Ectodermal cell (in vitro differentiated cells): ENCODE results near the gene KCNJ4.

Source experiments
- H3K27ac ChIP-seq: 2 replicates; pipeline ENCODE4 v1.7.0; 2013; ENCODE audit warnings: mild to moderate bottlenecking, low read depth, low read length; ENCODE audit not compliant: insufficient read depth, poor library complexity, severe bottlenecking
- H3K27me3 ChIP-seq: 2 replicates; pipeline ENCODE4 v1.7.0; 2013; ENCODE audit warnings: mild to moderate bottlenecking, low read length; ENCODE audit not compliant: insufficient read depth, control insufficient read depth, poor library complexity, severe bottlenecking
- H3K36me3 ChIP-seq: one replicate; pipeline ENCODE4 v1.7.0; 2013; ENCODE audit warnings: low read length; ENCODE audit not compliant: control insufficient read depth, insufficient read depth
- H3K4me1 ChIP-seq: one replicate; pipeline ENCODE4 v1.7.0; 2013; ENCODE audit warnings: low read length; ENCODE audit not compliant: control insufficient read depth, insufficient read depth
- H3K4me3 ChIP-seq: 2 replicates; pipeline ENCODE4 v1.7.0; 2013; ENCODE audit warnings: low read depth, low read length, control low read depth; ENCODE audit not compliant: insufficient read depth
- H3K9me3 ChIP-seq: 2 replicates; pipeline ENCODE4 v1.7.0; 2013; ENCODE audit warnings: mild to moderate bottlenecking, low read length, moderate library complexity; ENCODE audit not compliant: control insufficient read depth
- WGBS, 2 experiments: methylation state at CpG; one replicate each; pipeline ENCODE4 v1.1.7; 2013; ENCODE audit warnings: missing lambda C conversion rate in 2 of 2; 5-methylcytosine and 5-hydroxymethylcytosine counted together

Gene KCNJ4

DNA sequence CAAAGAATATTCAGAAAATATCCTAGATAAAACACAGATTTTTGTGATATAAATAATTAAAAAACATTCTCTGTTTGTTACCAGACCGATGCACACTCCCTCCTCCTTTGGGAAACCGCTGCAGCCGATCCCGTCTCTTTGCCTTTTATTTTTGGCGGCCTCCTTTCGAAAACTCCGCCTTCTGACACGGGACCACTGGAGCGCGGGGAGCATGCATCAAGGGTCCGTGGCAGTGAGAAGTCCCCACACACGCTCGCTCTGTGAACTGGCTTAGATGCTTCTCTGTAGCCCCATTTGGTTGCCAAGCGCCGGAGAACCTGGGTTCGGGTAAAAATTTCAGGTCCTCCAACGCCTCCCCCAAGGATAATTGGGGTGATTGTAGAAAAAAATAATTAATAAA, 34.1 kb upstream of the KCNJ4 start:
- no peaks in the 10 kb centered on the region for H3K27me3 ChIP-seq
- peaks cover 74% of the 10 kb centered on the region for H3K36me3 ChIP-seq
- WGBS, 2 experiments = 95% methylated on average over 16 to 17 of the region's 17 CpGs
- no peak overlapping the region for H3K4me3 ChIP-seq
- H3K4me1 ChIP-seq = no peaks in the 10 kb centered on the region
- no peaks in the 10 kb centered on the region for H3K9me3 ChIP-seq
- no peak overlapping the region for H3K27ac ChIP-seq

DNA sequence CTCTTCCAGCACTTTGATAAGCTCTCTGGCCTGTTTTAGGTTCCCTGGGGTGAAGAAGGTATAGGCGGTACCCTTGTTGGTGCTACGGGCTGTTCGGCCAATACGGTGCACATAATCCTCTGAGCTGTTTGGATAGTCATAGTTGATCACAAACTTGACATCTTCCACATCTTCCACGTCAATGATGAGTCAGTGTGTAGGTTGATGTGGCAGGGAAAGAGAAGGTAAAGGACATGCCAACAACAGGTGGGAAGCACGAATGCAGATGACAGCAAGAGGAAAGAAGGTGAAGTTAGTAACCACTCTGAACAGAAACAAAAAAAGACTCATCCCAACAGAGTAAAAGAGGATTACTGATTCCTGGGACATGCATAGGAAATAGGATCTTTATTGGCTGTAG, 32.9 kb upstream of the KCNJ4 start:
- Histone ChIP-seq H3K4me3 (no peak overlapping the region), H3K36me3 (peaks cover 76% of the 10 kb centered on the region), H3K27me3 (no peaks in the 10 kb centered on the region), H3K9me3 (no peaks in the 10 kb centered on the region), H3K27ac (no peak overlapping the region), H3K4me1 (no peaks in the 10 kb centered on the region)
- WGBS, 2 experiments = 96 to 97% methylated on average over 6 of the region's 6 CpGs

DNA sequence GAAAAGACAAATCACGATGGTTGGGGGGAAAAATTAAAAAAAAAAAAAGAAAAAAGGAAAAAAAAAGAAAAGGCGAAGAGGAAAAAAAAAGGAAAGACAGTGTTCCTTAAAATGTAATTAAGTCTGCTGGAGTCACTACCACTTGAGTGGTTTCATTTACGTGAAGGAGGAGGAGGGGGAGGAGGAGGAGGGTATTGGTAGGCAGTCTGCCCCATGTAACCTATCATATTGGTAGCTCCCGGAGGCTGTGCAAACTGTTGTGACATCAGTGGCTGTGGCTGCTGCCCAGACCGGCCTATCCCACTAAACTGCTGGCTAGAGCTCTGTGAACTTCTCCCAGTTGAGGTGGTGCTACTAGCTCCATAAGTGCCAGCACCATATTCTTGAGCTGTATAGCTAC, 30.8 kb upstream of the KCNJ4 start:
- Histone ChIP-seq H3K4me3 (no peak overlapping the region), H3K27ac (no peak overlapping the region), H3K27me3 (no peaks in the 10 kb centered on the region), H3K4me1 (no peaks in the 10 kb centered on the region), H3K36me3 (peaks cover 80% of the 10 kb centered on the region), H3K9me3 (no peaks in the 10 kb centered on the region)
- 93 to 96% methylated on average over 5 of the region's 5 CpGs for WGBS, 2 experiments

DNA sequence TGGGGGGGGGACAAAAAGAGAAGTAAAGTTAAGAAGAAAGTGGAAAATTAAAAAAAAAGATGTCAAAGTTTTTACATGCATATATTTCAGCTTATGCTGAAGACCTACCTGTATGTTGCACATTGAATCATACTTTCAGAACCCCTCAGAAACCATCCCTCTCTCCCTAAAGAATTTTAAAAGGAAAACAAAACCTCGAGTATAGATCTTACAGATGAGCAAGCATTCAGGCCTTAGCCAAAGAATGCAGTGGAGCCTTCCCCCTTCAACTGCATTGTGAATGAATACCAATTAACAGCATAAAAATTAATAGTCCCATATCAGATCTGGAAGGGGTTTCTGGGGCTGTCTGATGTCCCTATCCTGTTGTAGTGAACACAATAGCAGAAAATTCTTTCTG, 29.2 kb upstream of the KCNJ4 start:
- peaks cover 64% of the 10 kb centered on the region for H3K36me3 ChIP-seq
- H3K27ac ChIP-seq = no peak overlapping the region
- WGBS, 2 experiments = 100% methylated on average over 1 of the region's 1 CpG
- no peaks in the 10 kb centered on the region for H3K9me3 ChIP-seq
- no peaks in the 10 kb centered on the region for H3K27me3 ChIP-seq
- no peaks in the 10 kb centered on the region for H3K4me1 ChIP-seq
- H3K4me3 ChIP-seq = no peak overlapping the region

DNA sequence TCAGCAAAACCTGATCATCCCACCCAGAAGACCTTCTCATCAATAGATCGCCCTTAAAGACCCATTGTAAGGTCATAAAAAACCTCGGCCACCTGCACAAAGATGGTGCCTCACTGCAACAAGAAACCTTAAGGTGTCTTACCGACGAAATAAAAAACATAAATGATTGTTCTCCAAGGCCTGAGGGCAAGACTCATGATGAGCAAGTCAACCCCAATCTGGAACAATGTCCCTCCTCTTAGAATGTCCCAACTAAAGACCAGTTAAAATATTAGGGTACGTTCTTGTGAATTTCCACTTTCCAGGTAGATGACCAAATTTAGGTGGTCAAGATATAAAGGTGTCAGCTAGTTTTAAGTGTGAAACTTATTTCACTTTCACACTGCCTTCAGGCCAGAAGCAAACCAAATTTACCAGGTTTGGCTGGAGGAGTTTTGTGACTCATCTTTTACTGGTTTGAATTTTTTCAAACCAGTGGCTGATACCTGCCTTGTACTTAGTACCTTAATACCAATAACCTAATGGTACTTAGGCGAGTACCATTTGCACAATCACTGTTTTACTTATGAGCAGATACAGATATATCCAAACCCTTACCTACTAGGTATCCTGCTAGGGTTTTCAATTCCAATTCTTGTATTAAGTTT, 27.8 kb upstream of the KCNJ4 start:
- H3K4me3 ChIP-seq = no peak overlapping the region
- peaks cover 50% of the 10 kb centered on the region for H3K36me3 ChIP-seq
- H3K9me3 ChIP-seq = no peaks in the 10 kb centered on the region
- 95% methylated on average over 6 of the region's 6 CpGs for WGBS, 2 experiments
- H3K27ac ChIP-seq = no peak overlapping the region
- no peaks in the 10 kb centered on the region for H3K27me3 ChIP-seq
- no peaks in the 10 kb centered on the region for H3K4me1 ChIP-seq

DNA sequence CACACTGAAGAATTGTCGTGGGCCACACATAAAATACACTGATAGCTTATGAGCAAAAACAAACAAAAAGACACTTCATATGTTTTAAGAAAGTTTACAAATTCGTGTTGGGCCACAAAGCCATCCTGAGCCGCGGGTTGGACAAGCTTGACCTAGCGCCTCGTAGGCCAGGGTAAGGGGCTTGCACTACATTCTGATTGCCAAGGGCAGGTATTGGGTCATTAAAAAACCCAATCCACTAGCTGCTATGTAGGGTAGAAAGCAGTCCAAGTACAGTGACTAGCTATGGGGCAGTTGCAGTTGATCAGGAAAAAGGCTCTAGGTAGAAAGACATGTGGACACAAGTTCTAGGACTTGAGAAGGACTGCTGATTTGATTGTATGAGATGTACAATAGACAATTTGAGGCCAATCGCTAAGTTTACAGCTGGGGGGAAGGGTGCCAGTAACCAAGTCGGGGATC, 26.9 kb upstream of the KCNJ4 start:
- 95 to 97% methylated on average over 8 of the region's 8 CpGs for WGBS, 2 experiments
- no peak overlapping the region for H3K27ac ChIP-seq
- H3K36me3 ChIP-seq = peaks cover 45% of the 10 kb centered on the region
- no peaks in the 10 kb centered on the region for H3K9me3 ChIP-seq
- H3K27me3 ChIP-seq = no peaks in the 10 kb centered on the region
- H3K4me3 ChIP-seq = no peak overlapping the region
- no peaks in the 10 kb centered on the region for H3K4me1 ChIP-seq

DNA sequence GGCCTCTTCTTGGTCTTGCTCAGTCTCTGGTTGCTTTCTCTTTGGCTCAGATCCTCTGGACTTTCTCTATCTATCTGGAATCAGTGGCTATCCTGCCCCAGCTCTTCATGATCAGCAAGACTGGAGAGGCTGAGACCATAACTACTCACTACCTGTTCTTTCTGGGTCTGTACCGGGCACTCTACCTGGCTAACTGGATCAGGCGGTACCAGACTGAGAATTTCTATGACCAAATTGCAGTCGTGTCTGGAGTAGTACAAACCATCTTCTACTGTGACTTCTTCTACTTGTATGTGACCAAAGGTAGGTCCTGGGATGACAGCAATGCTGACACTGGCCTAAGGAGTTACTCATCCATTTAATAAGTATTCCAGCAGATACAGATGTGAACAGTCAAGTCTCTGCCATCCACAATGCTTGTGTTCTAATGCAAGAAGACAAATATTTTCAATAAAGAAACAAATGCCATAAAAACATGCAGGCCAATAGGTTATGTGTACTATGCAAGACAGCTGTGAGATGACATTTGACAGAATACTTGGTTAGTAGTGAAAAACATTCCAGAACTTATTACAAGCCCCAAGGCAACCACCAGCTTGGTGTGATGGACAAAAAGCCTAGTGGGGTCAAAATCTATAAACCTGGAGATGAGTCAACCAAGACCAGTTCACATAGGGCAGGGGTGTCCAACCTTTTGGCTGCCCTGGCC, 26.3 kb upstream of the KCNJ4 start:
- Histone ChIP-seq H3K4me1 (no peaks in the 10 kb centered on the region), H3K9me3 (no peaks in the 10 kb centered on the region), H3K27ac (no peak overlapping the region), H3K36me3 (peaks cover 40% of the 10 kb centered on the region), H3K27me3 (no peaks in the 10 kb centered on the region), H3K4me3 (no peak overlapping the region)
- 92 to 95% methylated on average over 3 of the region's 3 CpGs for WGBS, 2 experiments

DNA sequence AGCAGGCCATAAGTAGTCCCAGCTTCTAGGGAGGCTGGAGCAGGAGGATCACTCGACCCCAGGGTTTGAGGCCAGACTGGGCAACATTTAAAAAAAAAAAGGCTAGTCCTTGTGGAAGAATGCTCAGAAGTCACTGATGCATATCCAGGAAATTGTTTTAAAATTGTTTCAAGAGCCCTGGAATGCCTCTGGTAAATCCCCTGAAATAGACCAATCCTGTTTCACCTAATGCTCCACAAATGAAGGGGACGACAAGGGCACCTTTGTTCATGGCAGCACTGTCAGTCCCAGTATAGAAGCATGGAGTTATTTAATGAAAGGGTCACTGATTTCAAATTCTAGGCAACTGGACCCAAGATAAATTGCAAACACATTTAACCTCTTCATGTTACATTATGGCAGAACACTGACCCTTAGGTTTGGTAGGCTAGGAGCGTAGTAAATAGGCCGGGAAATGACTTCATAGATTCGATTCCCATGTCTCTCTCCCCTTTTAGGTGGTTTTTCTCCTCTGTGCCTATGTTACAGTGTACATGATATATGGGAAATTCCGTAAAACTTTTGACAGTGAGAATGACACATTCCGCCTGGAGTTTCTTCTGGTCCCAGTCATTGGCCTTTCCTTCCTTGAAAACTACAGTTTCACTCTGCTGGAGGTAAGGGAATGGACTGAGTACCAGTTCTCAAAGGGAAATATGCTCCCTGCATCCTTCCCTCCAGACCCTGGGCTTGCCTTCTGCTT, 24.3 kb upstream of the KCNJ4 start:
- Histone ChIP-seq H3K4me1 (no peaks in the 10 kb centered on the region), H3K36me3 (peaks cover 29% of the 10 kb centered on the region), H3K27ac (no peak overlapping the region), H3K27me3 (no peaks in the 10 kb centered on the region), H3K4me3 (no peak overlapping the region), H3K9me3 (no peaks in the 10 kb centered on the region)
- WGBS, 2 experiments = 75 to 78% methylated on average over 7 of the region's 7 CpGs

DNA sequence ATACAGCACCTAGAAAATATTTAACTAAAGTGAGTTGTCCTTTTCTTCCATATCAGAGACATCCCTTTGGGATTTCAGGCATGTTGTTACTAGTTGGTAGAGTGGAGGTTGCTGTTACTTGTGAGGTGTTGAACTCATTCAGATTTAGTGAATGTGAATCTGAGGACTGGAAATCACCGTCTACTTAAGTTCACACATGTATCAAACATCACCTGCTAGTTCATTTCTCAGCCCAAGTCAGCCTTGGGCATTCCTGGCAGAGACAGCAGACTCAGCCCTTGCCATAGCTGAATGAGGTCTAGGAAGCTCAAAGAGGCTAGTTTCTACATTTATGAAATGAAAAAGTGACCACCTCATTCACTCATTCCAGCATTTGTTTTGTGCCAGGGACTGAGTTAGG, 22.6 kb upstream of the KCNJ4 start:
- Histone ChIP-seq H3K36me3 (peaks cover 14% of the 10 kb centered on the region), H3K4me3 (no peak overlapping the region), H3K27ac (no peak overlapping the region), H3K4me1 (no peaks in the 10 kb centered on the region), H3K27me3 (no peaks in the 10 kb centered on the region), H3K9me3 (no peaks in the 10 kb centered on the region)
- WGBS, 2 experiments = 91 to 100% methylated on average over 1 of the region's 1 CpG

DNA sequence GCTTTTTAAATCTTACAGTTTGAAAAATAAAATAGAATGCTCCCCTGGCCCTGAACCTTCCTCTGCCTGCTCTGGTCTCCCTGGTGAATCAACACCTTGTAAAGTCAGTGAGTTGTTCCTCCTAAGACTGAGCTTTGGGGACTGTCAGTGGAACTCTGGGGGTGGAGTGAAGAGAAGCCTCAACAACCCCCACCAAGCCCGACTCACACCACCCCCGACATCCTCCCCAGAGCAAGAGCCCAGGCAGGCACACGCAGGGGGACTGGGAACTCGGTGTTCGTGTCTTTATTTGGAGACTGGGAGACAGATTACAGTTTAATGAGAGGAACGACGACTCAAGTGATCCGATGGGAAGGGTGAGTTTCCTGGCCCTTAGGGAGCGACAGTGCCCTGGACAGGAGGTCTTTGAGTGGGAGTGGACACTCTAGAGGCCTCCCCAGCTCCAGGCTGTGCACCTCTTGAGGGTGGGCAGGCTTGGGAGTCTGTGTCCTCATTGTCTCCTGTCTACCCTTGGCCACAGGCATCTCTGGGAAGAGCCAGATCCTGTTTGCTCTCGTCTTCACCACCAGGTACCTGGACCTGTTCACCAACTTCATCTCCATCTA, 19.1 kb upstream of the KCNJ4 start:
- Histone ChIP-seq H3K27ac (no peak overlapping the region), H3K27me3 (no peaks in the 10 kb centered on the region), H3K9me3 (no peaks in the 10 kb centered on the region), H3K4me1 (peaks cover 2% of the 10 kb centered on the region), H3K4me3 (no peak overlapping the region), H3K36me3 (no peaks in the 10 kb centered on the region)
- 74 to 79% methylated on average over 10 of the region's 10 CpGs for WGBS, 2 experiments
